ENCODE data around the gene CLEC11A. TPM values are rescaled to one million over a fixed set of nuclear protein-coding genes. Genes with fewer than 3 reads are reported as not detected.

CLEC11A gene
- total RNA-seq, 6 donors from 2014 or later = 3.9 to 19.6 (median 15.9) TPM

- H3K27me3 ChIP-seq = no peaks in the 10 kb centered on the region
- H3K9me3 ChIP-seq = peaks cover 0 to 3% (median 0%) of the 10 kb centered on the region in 4 donors
These were observed 43.7 kb upstream of the CLEC11A start for GRCh38 chr19:50679177-50680125.

DNA sequence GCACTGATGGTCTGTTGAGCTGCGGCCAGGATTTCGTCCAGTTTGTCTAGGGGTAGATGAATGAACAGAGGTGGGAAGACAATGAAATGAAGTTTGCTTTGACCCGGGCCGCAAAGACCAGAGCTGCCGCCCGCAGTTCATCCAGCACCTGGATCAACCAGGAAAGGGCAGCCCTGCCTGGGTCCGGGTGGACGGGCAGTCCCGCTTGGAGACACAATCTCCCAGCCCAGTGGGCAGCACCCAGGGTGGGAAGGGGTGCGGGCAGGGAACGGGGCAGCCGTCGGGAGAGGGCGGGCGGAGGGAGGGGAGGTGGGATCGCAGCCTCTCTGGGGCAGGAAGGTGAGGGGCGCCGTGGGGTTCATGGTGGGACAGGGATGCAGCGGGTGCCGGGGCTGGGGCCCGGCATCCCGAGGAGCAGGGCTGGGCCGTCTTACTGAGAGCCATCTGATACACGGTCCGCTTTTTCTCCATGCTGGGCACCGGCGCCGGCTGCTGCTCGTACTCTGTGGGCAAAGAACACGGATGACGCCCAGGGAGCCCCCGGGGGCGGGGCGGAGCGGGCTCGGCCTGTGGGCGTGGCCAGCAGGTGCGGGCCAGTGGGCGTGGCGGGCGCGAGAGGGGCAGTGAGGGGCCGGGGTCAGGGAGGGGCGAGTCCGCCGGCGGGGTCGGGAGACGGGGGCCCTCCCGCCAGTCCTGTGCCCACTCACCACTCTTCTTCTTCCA lies 36.7 kb upstream of the CLEC11A start:
- Histone ChIP-seq H3K4me3 (no peak overlapping the region), H3K27ac (no peak overlapping the region), H3K9me3 (no peaks in the 10 kb centered on the region), H3K36me3 (no peaks in the 10 kb centered on the region), H3K4me1 (no peaks in the 10 kb centered on the region), H3K27me3 (peaks cover 0 to 10% (median 5%) of the 10 kb centered on the region in 4 donors)
- 18 to 28% methylated on average over 26 to 47 of the region's 50 CpGs for WGBS, 2 donors
- TF ChIP-seq POLR2AphosphoS5 (IDR thresholded peaks at IDR 0.05) (no peak), EP300 (IDR thresholded peaks at IDR 0.05) (no peak), POLR2A (IDR thresholded peaks at IDR 0.05) (no peak)
- TF ChIP-seq, protein P1, sequence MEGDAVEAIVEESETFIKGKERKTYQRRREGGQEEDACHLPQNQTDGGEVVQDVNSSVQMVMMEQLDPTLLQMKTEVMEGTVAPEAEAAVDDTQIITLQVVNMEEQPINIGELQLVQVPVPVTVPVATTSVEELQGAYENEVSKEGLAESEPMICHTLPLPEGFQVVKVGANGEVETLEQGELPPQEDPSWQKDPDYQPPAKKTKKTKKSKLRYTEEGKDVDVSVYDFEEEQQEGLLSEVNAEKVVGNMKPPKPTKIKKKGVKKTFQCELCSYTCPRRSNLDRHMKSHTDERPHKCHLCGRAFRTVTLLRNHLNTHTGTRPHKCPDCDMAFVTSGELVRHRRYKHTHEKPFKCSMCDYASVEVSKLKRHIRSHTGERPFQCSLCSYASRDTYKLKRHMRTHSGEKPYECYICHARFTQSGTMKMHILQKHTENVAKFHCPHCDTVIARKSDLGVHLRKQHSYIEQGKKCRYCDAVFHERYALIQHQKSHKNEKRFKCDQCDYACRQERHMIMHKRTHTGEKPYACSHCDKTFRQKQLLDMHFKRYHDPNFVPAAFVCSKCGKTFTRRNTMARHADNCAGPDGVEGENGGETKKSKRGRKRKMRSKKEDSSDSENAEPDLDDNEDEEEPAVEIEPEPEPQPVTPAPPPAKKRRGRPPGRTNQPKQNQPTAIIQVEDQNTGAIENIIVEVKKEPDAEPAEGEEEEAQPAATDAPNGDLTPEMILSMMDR (IDR thresholded peaks at IDR 0.05) = no peak
- no peak for ATAC-seq (ENCODE audit: low FRiP score in 2 of 2)
- peak in 1 of 2 donors; percentile 85 for DNase-seq

More at GRCh38 chr19:50679177-50680125, 43.7 kb upstream of the CLEC11A start:
- ATAC-seq (ENCODE audit: low FRiP score in 2 of 2) (peak; percentile 70 to 91), DNase-seq (peak; percentile 73 to 95)
- Histone ChIP-seq H3K27ac (no peak overlapping the region), H3K4me1 (peaks cover 0 to 7% (median 3%) of the 10 kb centered on the region in 4 donors), H3K36me3 (no peaks in the 10 kb centered on the region), H3K4me3 (no peak overlapping the region)
- TF ChIP-seq, protein P1 (IDR thresholded peaks at IDR 0.05) = no peak
- TF ChIP-seq EP300 (IDR thresholded peaks at IDR 0.05) (no peak), POLR2AphosphoS5 (IDR thresholded peaks at IDR 0.05) (no peak), POLR2A (IDR thresholded peaks at IDR 0.05) (no peak)
- WGBS, 2 donors = 16 to 23% methylated on average over 20 to 23 of the region's 23 CpGs

DNA sequence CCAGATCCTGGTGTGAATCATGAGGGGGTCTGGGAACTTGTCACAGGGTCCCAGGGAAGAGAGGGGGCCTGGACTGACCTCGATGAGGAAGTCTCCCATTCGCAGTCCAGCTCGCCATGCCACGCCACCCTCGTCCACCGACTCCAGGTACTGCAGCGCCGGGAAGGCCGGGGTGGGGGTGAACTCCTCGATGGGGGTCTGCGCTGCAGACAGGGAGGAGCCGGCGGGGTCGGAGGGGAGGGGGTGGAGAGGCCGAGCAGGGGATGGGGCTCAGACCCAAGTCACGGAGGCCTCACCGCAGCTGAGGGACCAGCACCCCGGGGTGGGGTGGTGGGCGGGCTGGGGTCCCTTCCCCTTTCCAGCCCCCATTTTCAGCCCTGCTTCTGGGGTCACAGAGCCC lies 34.4 kb upstream of the CLEC11A start:
- no peak for TF ChIP-seq EP300 (IDR thresholded peaks at IDR 0.05)
- TF ChIP-seq, protein P1 (IDR thresholded peaks at IDR 0.05) = no peak
- no peak for TF ChIP-seq POLR2A (IDR thresholded peaks at IDR 0.05)
- TF ChIP-seq POLR2AphosphoS5 (IDR thresholded peaks at IDR 0.05) = no peak
- no peak overlapping the region for H3K27ac ChIP-seq
- ATAC-seq (ENCODE audit: low FRiP score in 2 of 2) (no peak), DNase-seq (peak in 1 of 2 donors; percentile 61)
- no peaks in the 10 kb centered on the region for H3K9me3 ChIP-seq
- peaks cover 0 to 18% (median 7%) of the 10 kb centered on the region in 4 donors for H3K27me3 ChIP-seq
- WGBS, 2 donors = 66 to 76% methylated on average over 9 to 14 of the region's 19 CpGs
- no peaks in the 10 kb centered on the region for H3K4me1 ChIP-seq
- no peaks in the 10 kb centered on the region for H3K36me3 ChIP-seq
- H3K4me3 ChIP-seq = no peak overlapping the region

GRCh38 chr19:50690439-50690838 lies 32.7 kb upstream of the CLEC11A start:
- no peak for DNase-seq
- ATAC-seq (ENCODE audit: low FRiP score in 2 of 2) = no peak
- WGBS, 2 donors = 70 to 75% methylated on average over 7 of the region's 7 CpGs
- Histone ChIP-seq H3K9me3 (no peaks in the 10 kb centered on the region), H3K4me1 (peaks cover 0 to 9% (median 0%) of the 10 kb centered on the region in 4 donors), H3K36me3 (no peaks in the 10 kb centered on the region), H3K4me3 (no peak overlapping the region), H3K27ac (no peak overlapping the region), H3K27me3 (peaks cover 0 to 31% (median 18%) of the 10 kb centered on the region in 4 donors)
- no peak for TF ChIP-seq POLR2A (IDR thresholded peaks at IDR 0.05)
- TF ChIP-seq EP300 (IDR thresholded peaks at IDR 0.05) = no peak
- TF ChIP-seq, protein P1 (IDR thresholded peaks at IDR 0.05) = no peak
- TF ChIP-seq POLR2AphosphoS5 (IDR thresholded peaks at IDR 0.05) = no peak

Data from upper lobe of left lung (tissue), 6 donors.